Measurements from ENCODE around the gene COMP.

- TF ChIP-seq POLR2A (IDR thresholded peaks at IDR 0.05) = no peak
- no peak for TF ChIP-seq CTCF (IDR thresholded peaks at IDR 0.05)
Observed at GRCh38 chr19:18788529-18789421, 2.3 kb downstream of the COMP start.
